HepG2 (cell line): Measurements from ENCODE around the gene ADIPOR2. TPM values are rescaled to one million over a fixed set of nuclear protein-coding genes. Genes with fewer than 3 reads are reported as not detected.

Experiments used
- BATF2 ChIP-seq: sonication (generic); formaldehyde crosslinking; IDR thresholded peaks from 2 replicates; pipeline ENCODE4 v1.8.0; 2022; ENCODE audit warnings: mild to moderate bottlenecking, missing genetic modification reagents, moderate library complexity
- CTCF ChIP-seq: sonication (generic); formaldehyde crosslinking; IDR thresholded peaks from 2 replicates; pipeline ENCODE4 v1.5.0; 2020; ENCODE audit warnings: mild to moderate bottlenecking, missing genetic modification reagents, moderate library complexity
- E2F5 ChIP-seq: sonication (generic); formaldehyde crosslinking; conservative IDR thresholded peaks from 2 replicates; pipeline ENCODE4 v1.4.0; 2020; ENCODE audit warnings: missing genetic modification reagents
- ESRRA ChIP-seq: sonication (generic); formaldehyde crosslinking; IDR thresholded peaks from 2 replicates; pipeline ENCODE4 v1.5.1; 2020; ENCODE audit warnings: mild to moderate bottlenecking, low read depth, missing genetic modification reagents
- FOSL2 ChIP-seq: sonication (generic); formaldehyde crosslinking; IDR thresholded peaks from 2 replicates; pipeline ENCODE4 v1.4.0; 2020; ENCODE audit warnings: missing genetic modification reagents
- FOXP4 ChIP-seq: sonication (generic); formaldehyde crosslinking; IDR thresholded peaks from 2 replicates; pipeline ENCODE4 v1.4.0; 2020; ENCODE audit warnings: missing genetic modification reagents
- PHF5A ChIP-seq: IDR thresholded peaks from one replicate; pipeline ENCODE4 v1.6.1; 2018; ENCODE audit warnings: low read depth, missing genetic modification reagents; ENCODE audit not compliant: unreplicated experiment
- SNAPC4 ChIP-seq: sonication (generic); formaldehyde crosslinking; IDR thresholded peaks from 2 replicates; pipeline ENCODE4 v1.4.0; 2020; ENCODE audit warnings: mild to moderate bottlenecking, missing genetic modification reagents
- TSC22D2 ChIP-seq: sonication (generic); formaldehyde crosslinking; IDR thresholded peaks from 2 replicates; pipeline ENCODE4 v1.5.1; 2020; ENCODE audit warnings: missing genetic modification reagents, mild to moderate bottlenecking, borderline replicate concordance
- ZEB1 ChIP-seq: IDR thresholded peaks from 2 replicates; pipeline ENCODE4 v1.6.1; 2012; ENCODE audit warnings: mild to moderate bottlenecking, low read depth, inconsistent platforms; ENCODE audit not compliant: insufficient replicate concordance
- ZKSCAN5 ChIP-seq: sonication (generic); formaldehyde crosslinking; IDR thresholded peaks from 2 replicates; pipeline ENCODE4 v1.5.1; 2020; ENCODE audit warnings: mild to moderate bottlenecking, missing genetic modification reagents
- ZNF225 ChIP-seq: sonication (generic); formaldehyde crosslinking; IDR thresholded peaks from 2 replicates; pipeline ENCODE4 v1.4.0; 2020; ENCODE audit warnings: mild to moderate bottlenecking, missing genetic modification reagents
- ZNF441 ChIP-seq: sonication (generic); formaldehyde crosslinking; IDR thresholded peaks from 2 replicates; pipeline ENCODE4 v1.7.0; 2021; ENCODE audit warnings: missing genetic modification reagents, borderline replicate concordance
- ZNF512 ChIP-seq: sonication (generic); formaldehyde crosslinking; IDR thresholded peaks from 2 replicates; pipeline ENCODE4 v1.4.0; 2020; ENCODE audit warnings: mild to moderate bottlenecking, missing genetic modification reagents
- ZNF580 ChIP-seq: IDR thresholded peaks from 2 replicates; pipeline ENCODE4 v1.6.1; 2016; ENCODE audit warnings: low read depth, borderline replicate concordance
- polyA plus RNA-seq, 8 experiments: library from polyadenylated mRNA; depleted of rRNA in 3 of 8; stranded (reverse) in 7 of 8; unstranded in 1 of 8; fragments of >200 nt; fragmentation: Illumina TruSeq in 4 of 8; extraction: Trizol in 4 of 8; gene quantifications; 2 replicates each; pipeline versions ENCODE4 v1.2.1 to v1.2.3, GENCODE V29; 2011 to 2016; ENCODE audit warnings: low read depth in 4 of 8, missing spikeins in 1 of 8, mixed read lengths in 1 of 8; ENCODE audit not compliant: insufficient read depth in 1 of 8
- total RNA-seq, 5 experiments: library from RNA; depleted of rRNA; stranded (reverse); fragments of >200 nt; fragmentation: Illumina TruSeq; extraction: Trizol; gene quantifications; 2 replicates each; pipeline ENCODE4 v1.2.3, GENCODE V29; 2016; ENCODE audit warnings: low read depth in 1 of 5

ADIPOR2 gene
- total and polyA plus RNA-seq, 2 of the 13 experiments (the other 11 are each of a cell fraction or from before 2014, with no cell fraction given): 35.2 to 52.2 TPM

- TF ChIP-seq ZNF580 (CRISPR knock-in tag) (no peak), PHF5A (CRISPR knock-in tag) (no peak), BATF2 (CRISPR knock-in tag) (no peak), ZNF225 (CRISPR knock-in tag) (0 out of 2 replicates have a peak, but pooled peaks have one; percentile 20), SNAPC4 (CRISPR knock-in tag) (no peak), TSC22D2 (CRISPR knock-in tag) (no peak), ZNF441 (CRISPR knock-in tag) (peak; percentile 77), CTCF (CRISPR knock-in tag) (peak; percentile 9; the same call in 1 of the 2 replicates), ZKSCAN5 (CRISPR knock-in tag) (no peak), ESRRA (CRISPR knock-in tag) (peak; percentile 55; the same call in 1 of the 2 replicates), FOSL2 (CRISPR knock-in tag) (no peak; the same call in 1 of the 2 replicates), ZNF512 (CRISPR knock-in tag) (no peak), E2F5 (CRISPR knock-in tag) (0 out of 2 replicates have a peak, but pooled peaks have one; percentile 32), ZEB1 (no peak), FOXP4 (CRISPR knock-in tag) (peak; percentile 88)
These were observed 21.9 kb upstream of the ADIPOR2 start (continued) for GRCh38 chr12:1668833-1669543.
